Coronary artery (tissue), 2 donors: Measurements from ENCODE around the gene B3GLCT.

Experiments
- DNase-seq: peaks from one replicate; pipeline ENCODE4 v3.0.0-alpha.2; 2017; ENCODE audit warnings: low spot score
- H3K27ac ChIP-seq, 2 donors: fragments of 200-600 bp; sonication (generic); one replicate each; pipeline ENCODE4 v1.5.1; 2016 to 2019
- H3K4me3 ChIP-seq: fragments of 200-600 bp; sonication (generic); 2 replicates; pipeline ENCODE4 v1.5.1; 2016; ENCODE audit warnings: mild to moderate bottlenecking, moderate library complexity
- TF ChIP-seq, protein P1 (sequence below): fragments of 200-600 bp; sonication (generic); IDR thresholded peaks from one replicate; pipeline ENCODE4 v1.5.1; 2019; ENCODE audit warnings: antibody characterized with exemption

The B3GLCT gene

DNA sequence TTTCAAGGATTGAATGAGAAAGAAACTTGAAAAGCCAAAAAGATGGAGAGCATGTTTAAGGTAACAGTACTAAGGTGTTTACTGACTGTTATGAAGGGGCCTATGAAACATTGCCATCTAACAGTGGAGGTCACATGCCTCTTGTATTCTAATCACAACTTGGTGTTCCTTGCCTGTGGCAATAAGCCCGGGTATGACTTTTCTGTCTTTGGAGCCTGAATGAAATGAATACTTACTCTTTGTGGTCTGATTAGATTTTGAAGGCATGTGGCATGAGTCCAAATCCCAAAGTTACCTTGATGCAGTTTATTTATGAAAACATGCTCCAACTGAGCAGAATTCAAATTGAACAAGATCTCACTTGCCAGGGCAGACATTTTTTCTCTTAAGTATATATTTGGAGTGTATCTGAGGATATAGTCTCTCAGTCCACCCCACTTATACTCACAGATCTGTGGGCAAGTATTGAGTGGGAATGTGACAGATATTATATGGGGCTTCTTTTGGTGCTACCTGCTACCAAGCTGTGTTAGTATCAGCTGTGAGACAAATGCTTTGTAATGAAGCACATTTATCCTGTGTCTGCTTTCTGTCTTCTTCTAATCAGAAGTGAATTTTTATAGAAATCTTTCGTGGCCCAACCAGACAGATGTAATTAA lies 67.5 kb downstream of the B3GLCT start:
- TF ChIP-seq, protein P1, sequence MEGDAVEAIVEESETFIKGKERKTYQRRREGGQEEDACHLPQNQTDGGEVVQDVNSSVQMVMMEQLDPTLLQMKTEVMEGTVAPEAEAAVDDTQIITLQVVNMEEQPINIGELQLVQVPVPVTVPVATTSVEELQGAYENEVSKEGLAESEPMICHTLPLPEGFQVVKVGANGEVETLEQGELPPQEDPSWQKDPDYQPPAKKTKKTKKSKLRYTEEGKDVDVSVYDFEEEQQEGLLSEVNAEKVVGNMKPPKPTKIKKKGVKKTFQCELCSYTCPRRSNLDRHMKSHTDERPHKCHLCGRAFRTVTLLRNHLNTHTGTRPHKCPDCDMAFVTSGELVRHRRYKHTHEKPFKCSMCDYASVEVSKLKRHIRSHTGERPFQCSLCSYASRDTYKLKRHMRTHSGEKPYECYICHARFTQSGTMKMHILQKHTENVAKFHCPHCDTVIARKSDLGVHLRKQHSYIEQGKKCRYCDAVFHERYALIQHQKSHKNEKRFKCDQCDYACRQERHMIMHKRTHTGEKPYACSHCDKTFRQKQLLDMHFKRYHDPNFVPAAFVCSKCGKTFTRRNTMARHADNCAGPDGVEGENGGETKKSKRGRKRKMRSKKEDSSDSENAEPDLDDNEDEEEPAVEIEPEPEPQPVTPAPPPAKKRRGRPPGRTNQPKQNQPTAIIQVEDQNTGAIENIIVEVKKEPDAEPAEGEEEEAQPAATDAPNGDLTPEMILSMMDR: no peak
- Histone ChIP-seq H3K4me3 (no peak overlapping the region), H3K27ac (no peak overlapping the region)
- no peak for DNase-seq

DNA sequence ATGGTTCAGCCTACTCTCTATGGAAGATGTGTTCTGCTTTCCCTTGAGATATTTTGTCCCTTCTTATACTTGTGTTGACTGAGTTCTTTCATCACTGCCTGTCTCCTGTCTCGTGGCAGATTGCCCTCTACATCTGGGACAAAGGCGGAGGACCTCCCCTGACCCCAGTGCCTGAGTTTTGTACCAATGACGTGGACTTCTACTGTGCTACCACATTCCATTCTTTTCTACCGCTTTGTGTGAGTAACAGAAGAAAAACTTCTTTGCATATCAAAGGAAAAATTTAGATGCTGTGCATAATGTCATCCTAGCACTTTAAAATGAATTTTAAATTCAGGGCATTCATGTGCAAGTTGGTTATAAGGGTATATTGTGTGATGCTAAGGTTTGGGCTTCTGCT lies 74.6 kb downstream of the B3GLCT start:
- DNase-seq: no peak
- no peak overlapping the region for H3K27ac ChIP-seq
- TF ChIP-seq, protein P1: no peak
- H3K4me3 ChIP-seq: no peak overlapping the region

DNA sequence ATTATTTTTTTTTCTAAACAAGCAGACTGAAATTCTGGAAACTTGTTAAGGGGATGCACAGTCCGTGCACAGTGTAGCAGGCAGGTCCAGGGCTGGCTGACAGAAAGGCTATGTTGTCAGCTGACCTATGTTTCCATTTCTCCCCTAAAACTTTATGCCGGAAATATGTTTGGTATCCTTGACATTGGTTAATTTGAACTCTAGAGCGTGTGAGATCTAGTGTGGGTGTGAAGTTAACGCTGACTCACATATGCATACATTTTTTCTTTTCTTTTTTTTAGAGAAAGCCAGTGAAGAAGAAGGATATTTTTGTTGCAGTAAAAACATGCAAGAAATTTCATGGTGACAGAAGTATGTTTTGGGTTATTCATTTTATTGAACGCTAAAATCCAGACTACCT lies 76.6 kb downstream of the B3GLCT start:
- TF ChIP-seq, protein P1: no peak
- Histone ChIP-seq H3K27ac (no peak overlapping the region), H3K4me3 (no peak overlapping the region)
- DNase-seq: no peak

DNA sequence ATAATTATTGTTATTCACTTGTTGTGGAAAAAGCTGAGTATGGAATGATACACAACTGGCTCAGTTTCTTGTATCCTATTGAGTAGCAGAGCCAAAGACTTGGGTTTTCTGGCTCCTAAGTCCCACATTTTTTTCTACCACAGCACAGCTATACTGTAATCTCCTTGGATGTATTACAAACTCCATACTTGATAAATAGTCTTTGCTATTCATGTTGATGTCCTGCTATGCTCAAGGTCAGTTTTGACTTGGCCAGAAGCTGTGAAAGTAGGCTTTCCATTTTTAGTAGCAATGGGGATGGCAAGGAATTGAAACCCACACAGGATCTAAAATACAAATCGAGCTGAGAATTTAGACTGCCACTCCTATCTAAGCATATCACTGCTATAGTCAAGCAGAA lies 79.1 kb downstream of the B3GLCT start:
- TF ChIP-seq, protein P1: no peak
- DNase-seq: no peak
- Histone ChIP-seq H3K27ac (no peak overlapping the region), H3K4me3 (no peak overlapping the region)

DNA sequence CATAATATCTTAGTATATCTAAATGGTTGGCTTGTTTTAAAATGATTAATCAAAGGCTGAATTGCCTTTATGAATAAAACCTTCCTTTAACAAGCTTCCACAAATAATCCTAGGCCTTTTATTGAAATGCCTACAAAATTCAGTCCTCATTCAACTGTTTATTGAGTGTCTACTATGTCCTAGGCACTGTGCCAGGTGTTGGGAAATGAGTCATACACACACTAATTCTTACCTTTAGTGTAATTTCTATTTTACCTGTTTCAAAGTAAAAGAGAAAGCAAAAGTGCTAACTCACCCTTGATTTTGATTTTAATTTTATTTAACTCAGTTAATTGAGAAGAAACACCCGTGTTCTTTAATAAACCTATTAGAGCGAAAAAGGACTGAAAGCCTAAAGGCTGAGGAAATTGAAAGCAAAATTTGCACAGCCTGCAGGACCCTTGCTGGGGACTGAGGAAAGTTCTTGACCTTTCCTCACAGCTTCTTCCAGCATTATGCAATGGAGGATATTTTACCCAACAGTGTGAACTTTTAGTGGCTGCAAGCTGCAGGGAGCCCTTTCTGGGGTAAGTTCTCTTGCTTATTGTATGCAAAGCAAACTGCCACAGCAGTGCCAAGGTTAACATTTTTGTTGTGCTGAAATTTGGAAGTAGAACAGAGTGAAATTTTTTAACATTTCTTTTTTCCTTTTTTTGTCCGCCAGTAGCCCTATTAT lies 83.1 kb downstream of the B3GLCT start:
- H3K4me3 ChIP-seq: no peak overlapping the region
- DNase-seq: no peak
- H3K27ac ChIP-seq: no peak overlapping the region
- TF ChIP-seq, protein P1: no peak

DNA sequence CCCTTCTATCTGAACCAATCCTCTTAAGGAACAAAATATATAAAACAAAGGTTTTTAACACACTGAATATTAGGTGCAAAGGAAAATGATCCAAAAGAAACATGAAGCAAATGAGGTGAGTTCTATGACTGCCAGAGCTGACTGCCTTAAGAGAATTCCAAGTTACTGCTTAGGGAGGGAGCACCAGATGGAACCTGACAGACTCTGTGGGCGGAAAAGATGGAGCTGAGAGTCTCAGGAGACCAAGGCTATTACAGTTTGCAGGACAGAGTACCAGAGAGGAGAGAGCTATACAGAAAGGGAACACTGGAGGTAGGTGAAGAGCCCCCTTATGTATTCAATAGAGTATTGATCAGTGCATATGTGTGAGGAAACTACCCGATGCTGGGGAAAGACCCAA lies 87.2 kb downstream of the B3GLCT start:
- no peak for DNase-seq
- Histone ChIP-seq H3K4me3 (no peak overlapping the region), H3K27ac (no peak overlapping the region)
- TF ChIP-seq, protein P1: no peak

DNA sequence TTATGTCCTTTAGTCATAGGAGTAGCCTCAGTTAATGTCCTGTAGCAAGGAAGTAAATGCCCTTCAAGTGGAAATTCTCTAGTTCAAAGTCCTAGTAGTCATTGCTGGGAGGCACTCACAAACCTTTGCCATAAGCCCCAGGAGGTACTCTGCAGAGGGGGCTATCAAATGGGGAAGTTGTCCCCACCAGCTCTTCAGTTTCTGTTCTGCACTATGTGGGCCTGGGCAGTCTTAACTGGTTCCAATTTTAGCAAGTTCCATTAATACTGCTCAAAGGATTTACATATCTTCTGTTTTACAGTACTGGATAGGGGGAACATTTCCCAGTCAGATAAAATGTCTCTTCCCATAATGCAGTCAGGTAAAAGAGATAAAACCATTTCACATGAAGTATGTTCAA lies 101.3 kb downstream of the B3GLCT start:
- no peak for DNase-seq
- Histone ChIP-seq H3K27ac (no peak overlapping the region), H3K4me3 (no peak overlapping the region)
- TF ChIP-seq, protein P1: no peak
